HEK293 (cell line): ENCODE results near the gene SHISA9.
A peak's percentile ranks its signal among the peaks of the same experiment; 100 is the strongest.

Source experiments
- CTCF ChIA-PET: fragments of 350-600 bp; formaldehyde crosslinking; extraction: SDS; loops from one replicate; lab custom pipeline; 2021; ENCODE audit warnings: antibody characterized with exemption; lab: Yijun Ruan, JAX
- POLR2A ChIA-PET: fragments of 300-600 bp; formaldehyde crosslinking; extraction: SDS; loops from one replicate; lab custom pipeline; 2020; ENCODE audit warnings: antibody characterized with exemption, inconsistent platforms; lab: Yijun Ruan, JAX
- H3K27ac ChIP-seq: fragments of 200-500 bp; sonication (Bioruptor generic); 2 replicates; pipeline ENCODE4 v1.5.1; 2014; ENCODE audit warnings: low read depth, low read length, control low read depth, inconsistent platforms; ENCODE audit errors: extremely low read depth
- H3K36me3 ChIP-seq, 2 experiments: fragments of 200-500 bp in 1 of 2; sonication (Bioruptor generic) in 1 of 2; 1 replicate in 1 of 2; 2 replicates in 1 of 2; pipeline ENCODE4 v1.5.1; 2014 to 2017; ENCODE audit warnings: inconsistent platforms in 2 of 2, low read length in 2 of 2; ENCODE audit not compliant: control insufficient read depth in 2 of 2, insufficient read depth in 1 of 2
- H3K4me1 ChIP-seq: fragments of 200-500 bp; sonication (Bioruptor generic); 2 replicates; pipeline ENCODE4 v1.5.1; 2014; ENCODE audit warnings: mild to moderate bottlenecking, low read length, inconsistent platforms; ENCODE audit not compliant: control insufficient read depth, insufficient read depth
- H3K4me3 ChIP-seq: 2 replicates; pipeline ENCODE4 v1.5.1; 2011; ENCODE audit warnings: low read depth, mild to moderate bottlenecking, control low read depth, low read length, moderate library complexity
- H3K9me3 ChIP-seq: fragments of 200-500 bp; sonication (Bioruptor generic); 2 replicates; pipeline ENCODE4 v1.5.1; 2014; ENCODE audit warnings: low read depth, low read length, inconsistent platforms; ENCODE audit not compliant: control insufficient read depth, insufficient read depth
- BCL11A ChIP-seq: fragments of 450-650 bp; formaldehyde crosslinking; IDR thresholded peaks from 2 replicates; pipeline ENCODE4 v1.5.1; 2016; ENCODE audit warnings: low read depth, missing biosample characterization, missing genetic modification characterization
- FEZF1 ChIP-seq: fragments of 450-650 bp; formaldehyde crosslinking; IDR thresholded peaks from 2 replicates; pipeline ENCODE4 v1.5.1; 2016; ENCODE audit warnings: missing biosample characterization, missing genetic modification characterization
- GLIS2 ChIP-seq: fragments of 450-650 bp; formaldehyde crosslinking; IDR thresholded peaks from 2 replicates; pipeline ENCODE4 v1.5.1; 2016; ENCODE audit warnings: missing biosample characterization, missing genetic modification characterization
- KLF8 ChIP-seq: fragments of 450-650 bp; formaldehyde crosslinking; IDR thresholded peaks from 2 replicates; pipeline ENCODE4 v1.5.1; 2016; ENCODE audit warnings: missing biosample characterization, missing genetic modification characterization
- REPIN1 ChIP-seq: fragments of 450-650 bp; formaldehyde crosslinking; IDR thresholded peaks from 2 replicates; pipeline ENCODE4 v1.5.1; 2017; ENCODE audit warnings: missing biosample characterization, missing genetic modification characterization, low read depth
- ZNF155 ChIP-seq: fragments of 450-650 bp; formaldehyde crosslinking; IDR thresholded peaks from 2 replicates; pipeline ENCODE4 v1.5.1; 2016; ENCODE audit warnings: missing biosample characterization, missing genetic modification characterization
- ZNF157 ChIP-seq: fragments of 450-650 bp; formaldehyde crosslinking; IDR thresholded peaks from 2 replicates; pipeline ENCODE4 v1.5.1; 2016; ENCODE audit warnings: missing biosample characterization, missing genetic modification characterization
- ZNF16 ChIP-seq: fragments of 450-650 bp; formaldehyde crosslinking; IDR thresholded peaks from 2 replicates; pipeline ENCODE4 v1.5.1; 2016; ENCODE audit warnings: low read depth, missing biosample characterization, missing genetic modification characterization
- ZNF174 ChIP-seq: fragments of 450-650 bp; formaldehyde crosslinking; IDR thresholded peaks from 2 replicates; pipeline ENCODE4 v1.5.0; 2017; ENCODE audit warnings: missing biosample characterization, mild to moderate bottlenecking, missing genetic modification characterization
- ZNF211 ChIP-seq: fragments of 450-650 bp; formaldehyde crosslinking; IDR thresholded peaks from 2 replicates; pipeline ENCODE4 v1.5.1; 2016; ENCODE audit warnings: low read depth, missing biosample characterization, missing genetic modification characterization
- ZNF26 ChIP-seq: fragments of 450-650 bp; formaldehyde crosslinking; IDR thresholded peaks from 2 replicates; pipeline ENCODE4 v1.5.1; 2016; ENCODE audit warnings: missing biosample characterization, missing genetic modification characterization
- ZNF394 ChIP-seq: fragments of 450-650 bp; formaldehyde crosslinking; IDR thresholded peaks from 2 replicates; pipeline ENCODE4 v1.5.1; 2016; ENCODE audit warnings: missing biosample characterization, missing genetic modification characterization, mild to moderate bottlenecking, moderate library complexity, borderline replicate concordance
- ZNF530 ChIP-seq: fragments of 450-650 bp; formaldehyde crosslinking; IDR thresholded peaks from 2 replicates; pipeline ENCODE4 v1.5.1; 2016; ENCODE audit warnings: low read depth, missing biosample characterization, missing genetic modification characterization
- ZNF548 ChIP-seq: fragments of 450-650 bp; formaldehyde crosslinking; IDR thresholded peaks from 2 replicates; pipeline ENCODE4 v1.5.1; 2016; ENCODE audit warnings: missing biosample characterization, missing genetic modification characterization
- ZNF621 ChIP-seq: fragments of 450-650 bp; formaldehyde crosslinking; IDR thresholded peaks from 2 replicates; pipeline ENCODE4 v1.5.1; 2017; ENCODE audit warnings: missing biosample characterization, missing genetic modification characterization
- ZNF626 ChIP-seq: fragments of 450-650 bp; sonication (Bioruptor Pico); formaldehyde crosslinking; IDR thresholded peaks from 2 replicates; pipeline ENCODE4 v1.5.1; 2018; ENCODE audit warnings: missing biosample characterization, missing genetic modification characterization, inconsistent platforms
- ZNF791 ChIP-seq: fragments of 450-650 bp; formaldehyde crosslinking; IDR thresholded peaks from 2 replicates; pipeline ENCODE4 v1.5.1; 2016; ENCODE audit warnings: missing biosample characterization, missing genetic modification characterization
- ZNF837 ChIP-seq: fragments of 450-650 bp; formaldehyde crosslinking; IDR thresholded peaks from 2 replicates; pipeline ENCODE4 v1.5.1; 2016; ENCODE audit warnings: missing biosample characterization, missing genetic modification characterization
- ZSCAN18 ChIP-seq: fragments of 450-650 bp; formaldehyde crosslinking; IDR thresholded peaks from 2 replicates; pipeline ENCODE4 v1.5.1; 2016; ENCODE audit warnings: missing biosample characterization, missing genetic modification characterization
- TF ChIP-seq, protein P1 (sequence below): fragments of 450-650 bp; formaldehyde crosslinking; IDR thresholded peaks from 2 replicates; pipeline ENCODE4 v1.5.1; 2016; ENCODE audit warnings: missing biosample characterization, missing genetic modification characterization
- TF ChIP-seq, protein P2 (sequence below): IDR thresholded peaks from 2 replicates; pipeline ENCODE4 v1.6.1; 2011; ENCODE audit warnings: mild to moderate bottlenecking, low read depth, low read length, borderline replicate concordance
- TF ChIP-seq, protein P3 (sequence below): fragments of 450-650 bp; formaldehyde crosslinking; IDR thresholded peaks from 2 replicates; pipeline ENCODE4 v1.5.1; 2016; ENCODE audit warnings: missing biosample characterization, missing genetic modification characterization

The SHISA9 gene

DNA sequence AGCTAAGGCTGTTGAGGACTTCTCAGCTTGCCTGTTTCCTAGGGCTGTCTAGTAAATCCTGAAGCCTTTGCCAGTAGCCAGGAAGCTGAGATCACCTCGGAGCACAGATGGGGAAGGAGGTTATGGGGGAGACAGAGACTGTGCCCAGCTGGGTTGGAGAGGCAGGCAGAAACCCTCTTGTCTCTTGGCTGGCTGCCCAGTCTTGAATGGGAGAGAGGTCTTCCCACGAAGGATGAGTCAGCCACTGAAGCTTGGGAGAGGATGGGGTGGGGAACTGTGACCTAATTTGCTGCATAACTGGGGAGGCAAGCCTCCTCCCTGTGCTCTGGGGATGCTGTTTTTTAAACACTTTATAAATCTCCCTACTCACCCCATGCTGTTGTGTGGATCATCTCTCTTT is 69.8 kb downstream of the SHISA9 start (continued):
- no peak for TF ChIP-seq ZNF530 (tag by site-specific recombination)
- TF ChIP-seq, protein P1, sequence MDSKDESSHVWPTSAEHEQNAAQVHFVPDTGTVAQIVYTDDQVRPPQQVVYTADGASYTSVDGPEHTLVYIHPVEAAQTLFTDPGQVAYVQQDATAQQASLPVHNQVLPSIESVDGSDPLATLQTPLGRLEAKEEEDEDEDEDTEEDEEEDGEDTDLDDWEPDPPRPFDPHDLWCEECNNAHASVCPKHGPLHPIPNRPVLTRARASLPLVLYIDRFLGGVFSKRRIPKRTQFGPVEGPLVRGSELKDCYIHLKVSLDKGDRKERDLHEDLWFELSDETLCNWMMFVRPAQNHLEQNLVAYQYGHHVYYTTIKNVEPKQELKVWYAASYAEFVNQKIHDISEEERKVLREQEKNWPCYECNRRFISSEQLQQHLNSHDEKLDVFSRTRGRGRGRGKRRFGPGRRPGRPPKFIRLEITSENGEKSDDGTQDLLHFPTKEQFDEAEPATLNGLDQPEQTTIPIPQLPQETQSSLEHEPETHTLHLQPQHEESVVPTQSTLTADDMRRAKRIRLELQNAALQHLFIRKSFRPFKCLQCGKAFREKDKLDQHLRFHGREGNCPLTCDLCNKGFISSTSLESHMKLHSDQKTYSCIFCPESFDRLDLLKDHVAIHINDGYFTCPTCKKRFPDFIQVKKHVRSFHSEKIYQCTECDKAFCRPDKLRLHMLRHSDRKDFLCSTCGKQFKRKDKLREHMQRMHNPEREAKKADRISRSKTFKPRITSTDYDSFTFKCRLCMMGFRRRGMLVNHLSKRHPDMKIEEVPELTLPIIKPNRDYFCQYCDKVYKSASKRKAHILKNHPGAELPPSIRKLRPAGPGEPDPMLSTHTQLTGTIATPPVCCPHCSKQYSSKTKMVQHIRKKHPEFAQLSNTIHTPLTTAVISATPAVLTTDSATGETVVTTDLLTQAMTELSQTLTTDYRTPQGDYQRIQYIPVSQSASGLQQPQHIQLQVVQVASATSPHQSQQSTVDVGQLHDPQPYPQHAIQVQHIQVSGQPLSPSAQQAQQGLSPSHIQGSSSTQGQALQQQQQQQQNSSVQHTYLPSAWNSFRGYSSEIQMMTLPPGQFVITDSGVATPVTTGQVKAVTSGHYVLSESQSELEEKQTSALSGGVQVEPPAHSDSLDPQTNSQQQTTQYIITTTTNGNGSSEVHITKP (tag by site-specific recombination): peak; percentile 47; the same call in 1 of the 2 replicates

DNA sequence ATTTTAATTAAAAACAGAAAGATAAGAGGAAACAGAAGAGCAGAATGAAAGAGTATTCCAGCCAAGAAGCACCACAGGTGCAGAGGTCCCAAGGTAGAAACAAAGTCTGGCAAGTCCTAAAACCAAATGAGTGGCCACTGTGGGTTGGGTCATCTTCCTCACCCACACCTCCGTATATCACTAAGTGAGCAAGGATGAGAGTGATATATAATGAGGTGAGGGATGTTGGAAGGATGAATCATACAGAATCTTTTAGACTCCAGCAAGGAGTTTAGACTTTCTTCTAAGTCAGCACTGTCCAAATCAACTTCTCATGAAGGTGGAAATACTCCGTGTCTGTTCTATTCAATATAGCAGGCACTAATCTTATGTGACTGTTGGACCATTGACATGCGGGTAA is 70.8 kb downstream of the SHISA9 start:
- no peaks in the 10 kb centered on the region for H3K9me3 ChIP-seq

GRCh38 chr16:12975766-12976165 is 74.4 kb downstream of the SHISA9 start:
- TF ChIP-seq, protein P2, sequence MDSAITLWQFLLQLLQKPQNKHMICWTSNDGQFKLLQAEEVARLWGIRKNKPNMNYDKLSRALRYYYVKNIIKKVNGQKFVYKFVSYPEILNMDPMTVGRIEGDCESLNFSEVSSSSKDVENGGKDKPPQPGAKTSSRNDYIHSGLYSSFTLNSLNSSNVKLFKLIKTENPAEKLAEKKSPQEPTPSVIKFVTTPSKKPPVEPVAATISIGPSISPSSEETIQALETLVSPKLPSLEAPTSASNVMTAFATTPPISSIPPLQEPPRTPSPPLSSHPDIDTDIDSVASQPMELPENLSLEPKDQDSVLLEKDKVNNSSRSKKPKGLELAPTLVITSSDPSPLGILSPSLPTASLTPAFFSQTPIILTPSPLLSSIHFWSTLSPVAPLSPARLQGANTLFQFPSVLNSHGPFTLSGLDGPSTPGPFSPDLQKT: no peak
- TF ChIP-seq ZNF174 (tag by site-specific recombination) (no peak), ZNF548 (no peak)
- TF ChIP-seq, protein P3, sequence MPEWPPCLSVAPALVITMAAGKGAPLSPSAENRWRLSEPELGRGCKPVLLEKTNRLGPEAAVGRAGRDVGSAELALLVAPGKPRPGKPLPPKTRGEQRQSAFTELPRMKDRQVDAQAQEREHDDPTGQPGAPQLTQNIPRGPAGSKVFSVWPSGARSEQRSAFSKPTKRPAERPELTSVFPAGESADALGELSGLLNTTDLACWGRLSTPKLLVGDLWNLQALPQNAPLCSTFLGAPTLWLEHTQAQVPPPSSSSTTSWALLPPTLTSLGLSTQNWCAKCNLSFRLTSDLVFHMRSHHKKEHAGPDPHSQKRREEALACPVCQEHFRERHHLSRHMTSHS (tag by site-specific recombination): no peak
- no peaks in the 10 kb centered on the region for H3K36me3 ChIP-seq
- H3K9me3 ChIP-seq: no peaks in the 10 kb centered on the region
- CTCF ChIA-PET: no interaction called here
- POLR2A ChIA-PET: no interaction called here
- H3K4me3 ChIP-seq: no peak overlapping the region
- H3K4me1 ChIP-seq: no peaks in the 10 kb centered on the region; the same call in 1 of the 2 replicates
- H3K27ac ChIP-seq: no peak overlapping the region

More for the DNA sequence above, 70.8 kb downstream of the SHISA9 start:
- no peak overlapping the region for H3K4me3 ChIP-seq
- H3K27ac ChIP-seq: no peak overlapping the region
- ChIA-PET CTCF (no interaction called here), POLR2A (no interaction called here)
- H3K36me3 ChIP-seq: no peaks in the 10 kb centered on the region
- TF ChIP-seq ZSCAN18: no peak
- no peak for TF ChIP-seq ZNF394 (tag by site-specific recombination)
- TF ChIP-seq ZNF174 (tag by site-specific recombination): no peak
- no peak for TF ChIP-seq ZNF621 (tag by site-specific recombination)
- TF ChIP-seq ZNF791 (tag by site-specific recombination): no peak
- TF ChIP-seq FEZF1: no peak
- TF ChIP-seq GLIS2 (tag by site-specific recombination): no peak
- TF ChIP-seq ZNF155: no peak
- TF ChIP-seq ZNF548: no peak
- TF ChIP-seq ZNF211 (tag by site-specific recombination): no peak
- no peak for TF ChIP-seq REPIN1 (tag by site-specific recombination)
- TF ChIP-seq ZNF26 (tag by site-specific recombination): no peak
- TF ChIP-seq ZNF16 (tag by site-specific recombination): no peak
- TF ChIP-seq ZNF837 (tag by site-specific recombination): no peak
- TF ChIP-seq ZNF626 (tag by site-specific recombination): no peak
- TF ChIP-seq BCL11A (tag by site-specific recombination): no peak
- TF ChIP-seq ZNF157 (tag by site-specific recombination): no peak
- no peak for TF ChIP-seq KLF8 (tag by site-specific recombination)
- H3K4me1 ChIP-seq: no peaks in the 10 kb centered on the region; the same call in 1 of the 2 replicates
